Activated T-cell treated with anti-CD3 and anti-CD28 coated beads for 1 hour (primary cell): ENCODE data around the gene SKOR1.

ENCODE experiments used
- DNase-seq: peaks from one replicate; pipeline ENCODE4 v3.0.0-alpha.2; 2020; ENCODE audit warnings: low read depth

Gene SKOR1

DNA sequence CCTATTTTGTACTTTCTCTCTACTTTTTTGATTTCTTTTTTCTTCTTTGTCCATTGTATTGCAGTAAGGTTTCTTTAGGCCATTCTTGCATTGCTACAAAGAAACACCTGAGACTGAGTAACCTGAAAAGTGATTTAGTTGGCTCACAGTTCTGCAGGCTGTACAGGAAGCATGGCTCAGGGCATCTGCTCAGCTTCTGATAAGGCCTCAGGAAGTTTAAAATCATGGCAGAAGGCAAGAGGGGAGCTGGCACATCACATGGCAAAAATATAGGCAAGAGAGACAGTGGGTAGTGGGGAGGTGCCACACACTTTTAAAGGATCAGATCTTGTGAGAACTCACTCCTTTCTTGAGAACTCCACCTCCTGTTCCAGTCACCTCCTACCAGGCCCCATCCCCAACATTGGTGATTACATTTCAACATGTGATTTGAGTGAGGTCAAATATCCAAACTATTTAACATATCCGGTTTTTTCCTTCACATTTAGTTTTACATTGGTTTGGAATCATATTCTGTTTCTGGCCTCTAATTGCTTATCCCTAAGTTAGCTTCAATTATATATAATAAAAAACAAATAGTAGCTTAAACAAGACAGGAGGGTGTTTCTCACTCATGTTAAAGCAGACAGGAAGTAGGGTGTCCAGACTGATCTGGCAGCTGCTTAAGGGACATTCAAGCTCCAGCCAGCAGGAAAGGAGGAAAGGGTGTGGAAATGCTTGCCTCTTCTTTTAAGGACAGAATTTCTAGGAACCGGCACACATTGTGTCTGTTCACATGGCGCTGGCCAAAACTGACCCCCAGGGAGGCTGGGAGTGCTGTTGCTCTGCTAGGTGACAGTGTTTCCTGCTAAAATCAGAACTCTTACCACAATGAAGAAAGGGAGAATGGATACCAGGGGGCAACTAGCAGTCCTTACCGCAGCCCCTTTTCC is 28.8 kb upstream of the SKOR1 start:
- DNase-seq = no peak

DNA sequence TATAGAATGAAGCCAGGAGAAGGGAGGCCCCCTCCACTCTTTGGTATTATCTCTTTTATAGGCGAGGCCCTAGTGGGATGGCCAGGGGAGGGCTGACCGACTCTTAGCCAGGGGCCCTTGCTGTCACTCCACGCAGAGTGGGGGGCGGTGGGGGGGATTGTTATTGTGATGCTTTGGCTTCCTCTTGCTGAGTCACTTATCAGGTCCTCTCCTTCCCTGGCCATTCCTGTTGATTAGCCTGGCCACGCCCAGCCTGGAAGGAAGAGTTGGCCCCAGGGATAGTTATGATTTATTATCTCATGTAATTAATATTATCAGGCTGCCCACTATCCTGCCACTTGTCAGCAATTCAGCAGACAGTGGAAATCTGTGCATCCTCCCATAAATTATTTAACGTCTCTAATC is 25.5 kb upstream of the SKOR1 start:
- no peak for DNase-seq

DNA sequence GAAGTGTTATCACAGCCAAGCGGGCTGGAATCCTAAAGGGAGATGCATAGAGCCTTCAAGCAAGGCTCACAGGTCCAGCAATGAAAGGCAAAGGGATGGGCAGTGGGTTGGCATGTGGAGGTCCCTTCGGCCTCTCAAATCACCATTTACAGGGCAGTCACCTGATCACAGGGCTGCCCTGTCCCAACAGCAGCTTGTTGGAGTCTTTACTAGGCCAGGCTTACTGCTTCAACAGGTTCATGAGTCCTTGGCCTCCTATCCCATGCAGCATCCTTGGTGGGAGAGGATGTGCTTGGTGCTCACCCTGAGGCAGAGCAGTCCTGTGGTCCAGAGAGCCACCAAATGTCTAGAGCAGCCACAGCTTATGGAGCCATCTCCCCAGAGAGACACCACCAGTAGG is 24.2 kb upstream of the SKOR1 start:
- no peak for DNase-seq

DNA sequence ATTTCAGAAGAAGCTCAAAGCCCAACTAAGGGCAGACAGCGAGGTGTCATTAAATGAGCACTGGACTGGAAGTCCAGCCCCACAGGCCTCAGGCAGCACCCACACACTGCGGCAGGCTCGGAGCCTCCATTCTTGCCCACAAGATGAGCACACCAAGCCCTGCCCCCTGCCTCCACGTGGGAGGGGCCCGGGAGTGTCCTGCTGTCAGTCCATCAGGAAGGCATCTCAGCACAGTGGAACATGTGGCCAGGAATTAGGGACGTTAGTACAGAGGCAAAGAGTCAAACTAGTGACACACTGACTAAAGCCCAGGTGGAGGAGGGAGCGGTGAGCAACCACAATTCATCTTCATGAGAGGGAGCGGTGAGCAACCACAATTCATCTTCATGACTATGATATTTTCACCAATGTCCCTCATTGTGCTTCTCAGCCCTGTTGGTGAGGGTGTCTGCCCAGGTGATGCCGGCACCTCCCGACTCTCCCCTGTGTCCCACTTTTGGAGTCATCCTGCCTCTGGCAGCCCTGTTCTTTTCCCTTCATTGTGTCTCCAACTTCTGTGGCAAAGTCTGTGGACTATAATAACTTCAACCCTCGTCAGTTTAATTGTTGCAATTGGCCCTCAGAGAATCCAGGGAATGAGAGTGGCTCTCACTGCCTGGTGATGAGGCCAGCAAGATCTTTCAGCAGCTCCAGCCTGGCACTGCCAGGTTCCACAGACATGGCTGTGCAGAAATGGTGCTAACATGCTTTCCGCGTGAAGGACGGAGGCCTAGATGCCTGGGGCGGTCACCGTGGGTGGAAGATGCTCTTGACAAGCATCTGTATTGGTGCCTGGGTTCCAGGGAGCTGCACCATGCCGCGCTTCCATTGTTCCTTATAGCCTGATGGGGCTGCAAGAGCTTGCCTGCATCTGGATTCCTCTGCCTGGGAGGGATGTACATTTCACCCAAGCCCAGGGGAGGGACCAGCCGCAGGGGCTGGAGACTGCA is 23.1 kb upstream of the SKOR1 start:
- no peak for DNase-seq

DNA sequence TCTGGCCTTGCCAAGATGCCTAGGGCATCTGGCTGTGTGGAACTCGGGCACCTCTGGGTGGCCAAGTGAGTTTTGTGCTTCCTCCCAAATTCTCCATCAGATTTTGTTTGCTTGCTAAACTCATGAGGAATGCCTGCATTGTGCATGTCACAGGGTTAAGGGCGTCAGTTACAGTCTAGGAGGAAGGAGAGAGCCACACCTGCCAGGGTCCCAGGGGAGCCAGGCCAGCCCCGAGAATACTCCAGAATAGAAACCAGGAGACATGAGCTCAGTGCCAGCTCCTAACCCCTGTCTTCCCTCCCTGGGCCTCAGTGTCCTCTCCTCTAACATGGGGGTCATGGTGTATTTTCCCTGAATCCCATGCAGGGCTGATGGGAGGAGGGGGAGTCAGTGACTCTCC is 22.0 kb upstream of the SKOR1 start:
- DNase-seq = no peak

DNA sequence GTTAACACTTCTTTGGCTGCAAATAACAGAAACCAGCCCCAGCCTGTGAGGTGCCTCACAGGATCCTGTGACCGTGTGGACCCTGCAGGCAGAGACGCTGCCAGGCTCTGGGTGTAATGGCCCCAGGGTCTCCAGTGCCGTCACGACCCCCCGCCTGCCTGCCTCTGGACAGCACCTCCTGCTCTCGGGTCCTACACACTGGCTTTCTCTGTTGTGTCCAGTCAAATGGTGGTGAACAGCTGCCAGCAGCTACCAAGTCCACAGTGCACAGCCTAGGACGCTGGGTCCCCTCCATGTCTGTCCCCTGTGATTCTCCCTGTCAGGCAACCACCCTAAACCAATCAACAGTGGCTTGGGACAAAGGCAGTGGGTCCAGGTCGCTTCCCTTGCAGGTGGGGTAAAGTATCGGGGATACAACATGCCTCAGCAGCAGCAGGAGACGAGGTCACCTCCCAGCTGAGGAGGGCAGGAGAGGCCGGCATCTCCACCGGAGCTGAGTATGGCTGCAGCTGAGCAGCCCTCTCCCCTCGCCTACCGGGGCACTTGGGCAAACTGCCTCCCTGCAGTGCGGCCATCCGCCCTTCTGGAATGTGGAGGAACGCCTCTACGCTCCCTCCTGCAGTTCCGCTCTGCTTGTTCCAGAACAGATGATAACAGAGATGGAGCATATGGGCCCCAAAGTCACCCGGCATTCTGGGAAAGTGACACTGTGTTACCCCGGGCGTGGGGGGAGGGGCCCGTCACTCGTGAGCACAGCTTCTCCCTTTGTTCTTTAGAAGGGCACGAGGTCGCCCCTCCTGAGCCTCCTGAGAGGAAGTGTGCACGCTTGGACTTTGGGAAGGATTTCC is 21.1 kb upstream of the SKOR1 start:
- DNase-seq = no peak

DNA sequence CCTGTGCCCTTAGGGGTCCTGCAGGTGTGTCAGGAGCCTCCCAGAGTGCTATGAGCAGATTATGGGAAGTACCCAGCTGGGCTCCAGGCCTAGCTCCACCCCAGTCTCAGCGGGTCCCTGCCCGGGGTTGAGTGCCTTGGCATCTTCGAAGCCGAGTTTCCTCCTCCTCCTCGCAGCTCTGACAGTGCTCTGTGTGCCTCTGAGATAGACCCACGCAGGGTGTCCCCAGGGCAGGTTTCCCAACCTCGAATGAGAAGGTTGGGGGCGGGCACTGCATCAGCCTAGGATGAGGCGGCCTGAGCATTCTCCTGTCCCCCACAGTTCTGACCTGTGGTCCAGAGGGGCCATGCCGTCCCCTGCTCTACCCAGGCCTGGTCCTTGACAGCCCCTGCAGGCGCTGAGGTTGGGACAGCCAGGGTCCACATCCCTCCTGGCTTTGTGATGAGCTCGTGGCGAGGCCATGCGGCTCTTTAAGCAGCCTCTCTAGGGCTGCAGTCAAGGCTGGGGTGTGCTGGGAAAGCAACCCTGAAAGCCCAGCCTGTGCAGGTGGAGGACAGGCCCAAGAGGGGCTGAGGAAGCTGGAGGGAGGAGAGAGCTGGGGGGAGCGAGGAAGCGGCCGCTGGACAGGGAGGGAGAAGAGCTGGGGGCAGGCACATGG is 20.2 kb upstream of the SKOR1 start:
- DNase-seq = no peak

DNA sequence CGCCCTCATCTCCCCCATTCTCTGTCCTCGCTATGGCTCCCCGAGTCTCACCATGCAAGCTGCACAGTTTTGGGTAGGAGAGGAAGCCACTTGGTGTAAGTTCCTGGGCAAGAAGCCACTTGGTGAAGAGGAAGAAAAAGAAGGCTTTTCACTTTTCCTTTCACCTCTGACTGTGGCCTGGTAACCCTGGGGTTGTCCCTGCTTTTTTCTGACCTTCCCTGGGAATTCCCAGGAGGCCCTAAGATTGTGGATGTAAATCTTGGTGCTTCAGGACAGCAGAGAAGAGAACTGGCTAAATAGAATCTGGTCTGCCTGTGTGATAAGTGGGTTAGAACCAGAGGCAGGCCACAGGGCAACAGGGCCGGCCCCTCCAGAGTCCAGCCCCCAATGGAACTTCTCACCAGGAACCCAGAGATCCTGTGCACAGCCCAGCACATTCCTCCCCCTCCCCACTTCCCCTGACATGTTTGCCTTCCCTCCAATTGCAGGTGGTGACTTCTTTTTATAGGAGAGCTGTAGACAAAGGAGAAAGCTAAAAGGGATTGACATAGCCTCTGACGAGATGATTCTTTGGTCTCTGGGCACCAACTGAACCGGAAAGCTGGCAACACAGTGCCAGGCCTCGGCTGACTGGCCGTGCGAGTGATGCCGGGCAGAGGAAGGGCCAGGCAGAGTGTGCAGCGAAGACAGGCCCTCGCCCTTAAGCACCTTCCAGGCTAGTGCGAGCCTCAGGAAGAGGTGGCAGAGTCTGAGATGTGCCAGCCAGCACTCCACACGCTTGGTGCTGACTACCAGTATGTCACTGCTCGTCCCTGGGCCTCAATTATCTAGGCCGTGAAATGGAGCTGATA is 19.4 kb upstream of the SKOR1 start:
- DNase-seq = no peak

DNA sequence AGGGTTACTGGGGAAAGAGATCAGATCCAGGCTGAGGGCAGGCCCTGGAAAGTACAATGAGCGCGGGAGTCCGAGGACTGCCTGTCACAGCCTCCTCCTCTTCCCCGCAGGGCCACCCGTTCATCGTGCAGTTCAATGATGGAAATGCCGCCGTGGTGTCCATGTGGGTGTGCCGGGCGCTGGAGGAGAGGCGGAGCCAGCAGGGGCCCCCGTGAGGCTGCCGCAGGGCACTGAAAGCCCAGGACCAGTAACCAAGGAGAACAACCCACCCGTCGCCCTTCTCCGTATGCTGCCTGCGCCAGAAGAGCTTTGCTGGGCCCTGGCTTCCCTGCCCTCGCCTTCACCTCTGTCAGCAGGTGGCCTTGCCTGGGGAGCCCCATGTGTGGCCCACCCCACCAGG is 18.8 kb upstream of the SKOR1 start:
- DNase-seq = no peak

DNA sequence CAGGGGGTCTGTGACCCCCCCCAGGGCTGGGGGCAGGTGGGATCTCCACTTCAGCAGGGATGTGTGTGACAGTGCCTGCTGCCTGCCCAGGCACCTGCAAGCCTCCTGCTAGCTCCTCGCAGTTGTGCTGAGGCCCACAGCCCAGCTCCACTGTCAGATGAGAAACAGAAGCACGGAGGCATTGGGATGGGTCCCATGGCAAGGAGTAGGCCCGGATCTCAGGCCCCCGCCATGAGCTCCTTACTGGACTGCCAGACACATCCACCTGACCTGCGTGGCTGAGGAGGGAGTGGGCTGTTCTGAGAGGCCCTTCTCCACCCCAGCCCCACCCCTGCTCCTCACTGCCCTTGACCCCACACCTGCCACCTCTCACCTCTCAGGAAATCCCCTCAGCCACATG is 18.2 kb upstream of the SKOR1 start:
- no peak for DNase-seq

DNA sequence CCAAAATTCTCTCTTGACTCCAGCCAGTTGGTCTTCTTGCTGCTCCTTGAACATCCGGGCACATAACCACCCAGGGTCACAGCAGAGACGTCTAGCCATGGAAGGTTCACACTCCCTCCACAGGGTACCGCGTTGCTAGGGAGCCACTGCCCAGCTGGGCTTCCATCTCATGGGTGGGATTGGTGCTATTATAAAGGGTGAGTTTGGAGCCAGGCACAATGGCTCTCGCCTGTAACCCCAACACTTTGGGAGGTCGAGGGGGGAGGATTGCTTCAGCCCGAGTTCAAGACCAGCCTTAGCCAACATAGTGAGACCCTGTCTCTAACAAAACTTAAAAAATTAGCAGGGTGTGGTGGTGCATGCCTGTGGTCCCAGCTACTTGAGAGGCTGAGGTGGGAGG is 17.5 kb upstream of the SKOR1 start:
- DNase-seq = no peak

DNA sequence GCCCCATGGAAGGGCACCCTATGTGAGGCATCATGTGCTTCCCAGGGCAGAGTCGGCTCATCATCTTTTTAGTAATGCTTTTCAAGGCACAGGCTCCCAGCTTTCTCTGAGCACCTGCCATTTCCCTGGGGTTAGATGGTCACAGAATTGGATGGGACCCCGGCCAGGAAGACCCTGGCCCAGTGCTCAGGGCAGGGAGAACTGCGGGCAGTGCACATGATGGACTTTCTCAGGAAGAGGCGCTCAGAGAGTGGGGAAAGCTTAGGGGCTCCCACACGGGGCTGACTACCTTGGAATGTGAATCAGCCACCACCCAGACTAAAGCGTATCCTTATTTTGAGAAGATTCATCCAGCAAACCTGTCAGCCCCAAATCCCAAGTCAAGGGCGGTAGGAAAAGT is 16.5 kb upstream of the SKOR1 start:
- DNase-seq = no peak

DNA sequence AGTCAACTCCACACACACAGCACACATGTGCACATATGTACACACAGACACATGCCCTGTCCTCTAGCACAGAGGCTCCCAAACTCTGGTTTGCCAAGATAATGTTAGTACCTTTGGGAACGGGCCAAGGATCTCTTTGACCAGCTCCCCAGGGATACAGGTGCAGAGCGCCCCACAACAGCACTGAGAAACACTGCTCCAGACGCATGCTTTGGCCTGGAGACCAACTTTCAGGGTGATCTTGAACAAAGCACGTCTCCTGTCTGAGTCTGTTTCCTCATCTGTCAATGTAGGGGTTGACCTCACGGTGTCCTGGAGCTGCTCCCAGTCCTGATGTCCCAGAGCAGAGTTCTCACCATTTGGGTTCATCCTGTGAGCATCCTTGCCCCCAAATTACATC is 15.9 kb upstream of the SKOR1 start:
- no peak for DNase-seq

DNA sequence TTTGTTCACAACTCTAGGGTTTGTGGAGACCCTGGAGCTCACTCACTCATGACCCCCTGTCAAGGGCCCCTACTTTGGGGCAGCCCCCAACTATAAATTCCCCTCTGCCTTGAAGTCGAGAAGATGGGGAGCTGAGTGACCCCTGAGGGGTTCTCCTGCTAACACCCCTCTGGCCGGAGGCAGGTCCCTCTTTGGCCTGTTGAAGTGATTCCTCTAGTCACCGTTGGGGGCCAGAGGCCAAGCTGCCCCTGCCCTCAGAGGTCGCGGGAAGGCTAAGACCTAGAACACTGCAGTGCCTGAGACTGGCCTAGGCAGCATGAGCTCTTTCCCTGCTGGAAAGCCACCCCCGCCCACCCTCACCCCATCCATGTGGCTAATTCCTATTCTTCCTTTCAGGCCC is 15.4 kb upstream of the SKOR1 start:
- no peak for DNase-seq

DNA sequence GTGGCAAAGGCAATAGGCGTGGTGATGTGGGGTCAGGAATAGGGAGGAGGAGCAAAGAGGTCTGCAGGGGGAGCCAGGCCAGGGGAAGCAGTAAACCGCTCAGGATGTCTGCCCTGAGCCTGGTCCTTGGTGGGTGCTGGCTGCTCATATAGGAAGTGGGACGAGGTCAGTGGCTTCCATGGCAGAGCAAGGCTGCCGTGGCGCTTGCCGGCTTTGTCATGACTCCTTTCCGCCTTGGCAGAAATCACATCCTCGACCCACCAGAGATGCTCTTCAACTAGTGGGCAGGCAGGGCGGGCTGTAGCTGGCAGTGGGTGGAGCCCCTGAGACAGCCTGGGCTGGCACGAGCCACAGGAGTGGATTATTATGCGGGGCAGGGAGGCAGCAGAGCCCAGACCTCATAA is 13.1 kb upstream of the SKOR1 start:
- DNase-seq = no peak

DNA sequence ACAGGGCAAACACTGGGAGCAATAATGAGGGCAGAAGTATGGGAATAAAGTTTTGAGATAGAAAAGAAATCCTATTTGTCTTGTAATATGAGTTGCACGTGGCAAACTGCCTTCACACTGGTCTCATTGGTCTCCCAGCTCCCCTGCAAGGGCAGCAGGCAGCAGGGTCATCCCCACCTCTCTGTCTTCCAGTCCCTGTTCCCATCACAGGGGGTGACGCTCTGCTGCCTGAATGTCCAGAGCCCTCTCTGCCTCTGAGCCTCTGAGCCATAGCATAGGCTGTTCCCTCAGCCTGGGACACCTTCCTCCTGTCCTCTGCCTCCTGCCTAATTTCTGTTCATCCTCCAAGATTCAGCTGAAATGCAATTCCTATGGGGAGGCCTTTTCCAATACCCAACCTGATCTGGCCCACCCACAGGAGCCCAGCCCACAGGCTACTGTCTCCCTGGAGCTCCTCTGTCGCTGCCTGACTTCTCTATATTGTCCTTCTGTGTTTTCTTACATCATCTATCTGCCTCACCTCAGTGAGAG is 12.1 kb upstream of the SKOR1 start:
- no peak for DNase-seq

DNA sequence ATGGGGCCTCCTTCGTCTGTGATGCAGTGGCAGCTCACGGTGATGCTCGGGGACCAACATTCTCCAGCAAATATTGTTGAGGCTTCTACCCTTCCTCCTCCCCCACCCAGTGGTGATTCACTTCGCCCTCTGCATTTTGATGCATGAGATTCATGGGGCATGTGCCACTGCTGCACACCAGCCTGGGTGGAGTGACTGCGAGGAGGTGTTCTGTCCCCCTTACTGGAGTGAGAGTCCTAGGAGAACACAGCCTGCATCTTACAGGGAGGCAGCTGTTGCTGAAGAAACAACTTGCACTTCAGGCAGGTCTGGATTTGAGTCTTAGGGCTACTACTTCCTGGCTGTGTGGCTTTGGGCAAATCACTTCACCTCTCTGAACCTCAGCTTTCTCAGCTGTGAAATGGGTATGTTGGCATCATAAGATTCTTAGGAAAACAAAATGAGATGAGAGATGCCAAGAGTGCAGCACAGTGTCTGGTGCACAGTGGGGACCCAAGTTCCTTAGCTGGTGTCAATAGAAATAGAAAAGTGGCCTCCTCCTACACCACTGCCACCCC is 10.2 kb upstream of the SKOR1 start:
- no peak for DNase-seq

DNA sequence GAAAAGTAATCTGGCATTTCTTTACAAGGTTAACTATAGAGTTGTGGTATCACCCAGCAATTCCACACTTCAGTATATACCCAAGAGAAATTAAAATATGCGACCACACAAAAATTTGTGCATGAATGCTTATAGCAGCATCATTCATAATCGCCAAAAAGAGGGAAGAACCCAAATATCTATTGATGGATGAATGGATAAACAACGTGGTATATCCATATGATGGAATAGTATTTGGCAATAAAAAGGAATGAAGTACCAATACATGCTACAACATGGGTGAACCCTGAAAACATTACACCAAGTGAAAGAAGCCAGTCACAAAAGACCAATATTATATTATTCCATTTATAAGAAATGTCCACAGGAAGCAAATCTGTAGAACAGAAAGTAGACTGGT is 8.6 kb upstream of the SKOR1 start:
- no peak for DNase-seq

DNA sequence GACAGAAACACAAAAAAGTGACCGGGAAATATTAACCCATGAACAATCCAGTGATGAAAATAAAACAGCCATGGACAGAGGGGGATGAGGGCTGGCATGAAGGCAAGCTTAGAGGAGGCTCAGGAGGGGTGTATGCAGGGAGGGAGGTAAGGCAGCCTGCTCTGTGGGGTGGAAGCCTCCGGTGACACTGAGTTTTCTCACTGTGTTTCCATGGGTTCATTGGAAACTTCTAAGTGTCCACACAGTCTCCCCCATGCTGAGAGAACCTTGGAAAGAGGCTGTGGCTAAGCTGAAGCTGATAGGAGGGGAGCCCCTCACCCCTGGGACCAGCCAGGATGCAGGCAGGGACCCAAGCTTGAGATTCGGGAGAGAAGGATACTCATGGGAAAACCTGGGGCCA is 6.8 kb upstream of the SKOR1 start:
- no peak for DNase-seq

DNA sequence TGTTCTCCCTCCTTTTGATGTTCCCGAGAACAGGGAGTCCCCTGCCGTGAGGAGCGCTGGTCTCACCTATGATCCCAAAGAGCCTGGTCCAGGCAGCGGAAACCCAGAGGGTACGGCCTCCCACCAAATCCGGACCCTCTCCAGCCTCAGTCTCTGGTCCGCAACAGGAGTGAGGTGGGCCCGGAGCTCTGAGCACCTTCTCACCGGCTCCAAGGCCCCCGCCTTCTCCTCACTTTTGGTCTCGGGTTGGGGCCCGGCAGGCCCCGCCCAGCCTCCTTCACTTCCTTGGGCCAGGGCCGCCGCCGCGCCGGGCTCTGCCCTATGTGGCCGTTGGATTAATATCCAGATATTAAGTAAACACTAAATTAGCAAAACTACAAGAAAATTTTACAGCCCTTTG is 5.7 kb upstream of the SKOR1 start:
- DNase-seq = no peak
